Right hindlimb (tissue), 1 donor: ENCODE measurements around the gene TXNDC11.

Experiments used
- DNase-seq: peaks from one replicate; pipeline ENCODE4 v3.0.0-alpha.2; 2018

Gene TXNDC11

DNA sequence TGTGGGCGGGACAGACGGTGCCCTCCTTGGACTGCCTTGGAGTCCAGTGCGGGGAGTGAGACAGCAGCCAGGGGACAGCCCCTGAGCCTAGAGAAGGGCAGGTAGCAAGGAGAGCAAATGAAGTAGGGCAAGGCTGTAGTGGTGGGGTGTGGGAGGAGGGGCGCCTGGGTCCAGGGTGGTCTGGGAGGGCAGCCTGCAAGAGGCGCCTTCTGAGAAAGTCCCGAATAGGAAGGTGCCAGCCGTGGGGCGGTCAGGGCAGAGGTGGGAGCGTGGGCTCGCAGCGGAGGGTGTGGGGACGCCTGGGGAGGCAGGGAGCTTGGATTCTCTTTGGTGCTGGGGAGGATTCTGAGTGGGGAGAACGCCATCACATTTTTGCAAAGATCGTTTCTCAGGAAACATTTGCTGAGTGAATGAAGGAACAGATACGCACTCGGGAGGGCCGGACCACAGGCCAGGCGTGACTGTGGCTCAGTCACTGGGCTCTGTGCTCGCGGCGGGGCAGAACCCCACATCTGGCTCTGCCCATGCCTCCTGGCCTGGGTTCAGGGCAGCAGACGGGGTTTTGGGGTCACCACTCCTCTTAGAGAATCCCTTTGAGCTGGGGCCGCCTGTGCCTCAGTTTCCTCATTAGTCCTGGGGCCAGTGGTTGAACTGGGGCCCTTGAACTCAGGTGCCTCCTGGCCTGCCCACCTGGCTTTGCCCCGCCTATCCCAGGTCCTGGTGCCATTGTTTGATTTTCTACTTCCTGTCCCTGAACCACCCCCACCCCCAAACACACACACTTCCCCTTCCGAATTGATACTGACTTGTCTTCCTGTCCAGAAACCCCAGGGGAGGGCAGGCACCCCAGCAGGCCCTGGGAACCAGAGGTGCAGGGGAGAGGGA is 70.2 kb downstream of the TXNDC11 start:
- DNase-seq: no peak

DNA sequence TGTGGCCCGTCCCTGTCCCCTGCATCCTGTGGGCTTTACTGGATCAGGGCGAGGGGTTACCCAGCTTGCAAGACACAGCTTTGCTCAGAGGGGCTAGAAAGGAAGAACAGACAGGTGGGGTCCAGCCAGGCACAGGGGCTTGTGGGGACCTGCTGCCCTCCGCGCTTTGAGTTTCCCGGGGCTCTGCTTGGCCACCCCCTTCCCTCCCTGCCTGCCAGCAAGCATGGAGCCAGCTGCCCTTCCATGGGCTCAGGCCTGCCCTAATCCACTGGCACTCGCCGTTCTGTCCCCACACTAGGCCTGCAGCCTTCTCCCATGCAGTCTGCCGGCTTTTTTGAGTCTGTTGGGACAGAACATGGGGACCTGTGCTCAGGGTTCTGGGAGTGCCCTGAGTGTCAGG is 71.0 kb downstream of the TXNDC11 start:
- no peak for DNase-seq

DNA sequence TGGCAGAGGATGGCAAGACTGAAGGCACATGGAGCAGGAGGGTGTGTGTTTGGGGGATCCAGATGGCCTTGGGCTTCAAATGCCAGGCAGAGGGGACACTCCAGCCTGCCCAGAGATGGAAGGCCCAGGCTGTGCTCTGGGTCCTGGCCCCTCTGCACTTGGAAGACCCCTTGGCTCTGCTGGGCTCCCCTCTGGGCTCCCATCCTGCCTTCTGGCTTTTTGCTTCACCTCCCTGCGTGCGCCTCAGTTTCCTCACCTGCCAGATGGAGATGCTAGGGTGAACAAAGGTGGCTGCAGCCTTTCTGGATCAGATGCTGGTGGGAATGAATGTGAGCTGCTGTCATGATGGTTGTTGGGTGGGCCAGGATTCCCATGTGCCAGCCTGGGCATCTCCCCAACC is 71.4 kb downstream of the TXNDC11 start:
- DNase-seq: no peak

DNA sequence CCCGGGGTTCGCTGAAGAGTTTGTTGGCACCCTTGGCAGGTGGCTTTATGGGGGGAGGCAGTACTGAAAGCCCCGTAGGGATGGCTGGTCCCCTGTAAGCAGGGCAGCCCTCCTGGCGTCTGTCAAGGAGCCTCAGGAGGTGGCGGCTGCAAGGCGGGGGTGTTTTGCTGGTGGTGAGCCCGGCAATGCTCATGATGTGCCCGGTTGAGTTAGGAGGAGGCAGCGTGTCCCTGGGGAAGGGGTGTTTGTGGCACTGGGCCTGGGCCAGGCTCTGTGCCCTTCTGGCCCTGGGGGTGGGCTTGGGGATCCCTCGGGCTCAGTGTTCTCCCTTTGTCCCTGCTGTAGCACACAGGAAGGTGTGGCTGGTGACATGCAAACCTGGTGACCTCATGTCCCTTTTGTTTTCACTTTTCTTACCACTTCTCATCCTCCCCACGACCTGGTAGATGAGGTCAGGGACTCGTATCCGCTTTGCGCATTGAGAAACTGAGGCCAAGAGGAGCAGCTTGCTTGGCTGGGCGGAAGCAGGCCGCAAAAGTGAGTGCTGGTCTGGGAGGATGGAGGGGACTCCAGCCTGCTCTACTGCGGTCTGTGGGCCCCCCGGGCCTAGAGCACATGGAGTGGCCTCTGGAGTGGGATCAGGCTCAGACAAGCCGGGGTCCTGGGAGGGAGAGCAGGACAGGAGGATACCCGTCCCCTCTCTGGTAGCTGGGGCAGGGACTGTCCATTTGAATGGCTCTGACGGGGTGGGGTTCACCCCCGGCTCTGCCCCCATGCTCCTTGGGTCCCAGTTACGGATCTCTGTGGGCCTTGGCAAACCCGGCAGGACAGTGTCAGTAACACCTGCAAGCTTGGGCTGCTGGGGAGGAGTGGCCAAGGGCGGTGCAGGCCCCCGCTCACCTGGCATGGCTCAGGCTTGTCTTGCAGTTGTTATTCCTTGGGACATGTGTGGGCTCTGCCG is 72.2 kb downstream of the TXNDC11 start:
- DNase-seq: no peak

DNA sequence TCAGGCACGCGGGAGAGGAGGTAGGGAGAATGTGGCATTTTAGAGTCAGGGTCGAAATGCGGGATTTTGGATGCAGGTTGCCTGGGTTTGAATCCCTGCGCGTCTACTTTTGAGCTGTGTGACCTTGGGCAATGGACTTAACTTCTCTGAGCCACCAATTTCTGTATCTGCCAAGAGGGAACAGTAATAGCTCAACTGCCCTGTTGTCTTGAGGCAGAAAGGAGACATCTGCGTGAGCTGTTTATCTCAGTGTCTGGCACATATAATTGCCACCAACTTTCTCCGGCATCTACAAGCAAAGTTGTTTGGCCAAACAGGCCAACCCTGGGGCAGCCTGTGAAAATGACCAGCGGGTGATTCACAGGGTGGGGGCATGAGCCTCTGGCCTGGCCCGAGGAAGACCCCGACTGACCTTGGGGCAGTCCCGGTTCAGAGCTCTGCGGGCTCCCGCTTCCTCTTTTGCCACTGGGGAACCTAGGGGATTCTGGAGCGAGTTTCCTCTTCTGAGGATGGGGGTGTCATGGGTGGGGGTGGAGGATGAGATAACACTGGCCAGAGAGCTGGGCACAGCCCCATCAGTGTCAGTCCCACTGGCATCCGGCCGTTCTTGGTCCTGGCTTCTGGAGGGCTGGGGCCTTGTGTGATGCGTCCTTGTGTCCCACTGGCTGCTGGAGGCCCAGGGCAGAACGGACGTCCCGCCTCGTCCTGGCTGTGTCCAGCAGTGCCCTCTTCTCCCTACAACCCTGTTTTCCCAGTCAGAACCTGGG is 73.1 kb downstream of the TXNDC11 start:
- no peak for DNase-seq

DNA sequence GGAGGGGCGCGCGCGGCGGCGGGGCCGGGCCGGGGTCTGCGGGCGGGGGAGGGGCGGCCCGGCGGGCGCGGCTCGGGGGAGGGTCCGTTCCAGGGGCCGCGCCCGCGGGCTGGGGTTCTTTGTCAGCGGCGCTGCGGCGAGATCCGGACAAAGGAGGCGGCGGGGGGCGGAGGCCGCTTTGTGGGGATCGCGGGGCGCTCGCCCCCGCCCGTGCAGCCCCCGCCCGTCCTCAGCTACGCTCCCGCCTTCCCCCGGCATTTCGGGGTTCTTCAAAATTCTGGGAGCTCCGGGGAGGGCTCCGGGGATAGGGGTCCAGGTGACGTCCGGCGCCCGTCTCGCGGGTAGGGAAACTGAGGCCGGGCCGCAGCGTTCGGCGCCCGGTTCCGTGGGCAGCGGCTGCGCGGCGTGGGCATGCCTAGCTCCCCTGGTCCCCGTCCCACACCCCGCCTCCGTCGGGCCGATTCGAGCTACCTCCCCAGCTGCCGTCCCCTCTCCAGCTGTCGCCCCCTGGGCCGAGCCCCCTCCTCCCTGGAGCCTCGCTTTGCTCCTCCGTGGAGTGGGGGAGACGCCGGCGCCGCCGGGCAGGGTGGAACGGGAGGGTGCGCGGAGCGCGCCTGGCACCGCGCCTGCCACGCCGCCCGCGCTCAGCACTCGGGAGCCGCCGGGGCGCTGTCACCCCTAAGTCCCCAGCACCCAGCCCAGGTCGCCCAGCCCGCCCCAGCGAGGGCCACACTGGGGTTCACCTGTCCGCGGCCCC is 73.9 kb downstream of the TXNDC11 start:
- no peak for DNase-seq

DNA sequence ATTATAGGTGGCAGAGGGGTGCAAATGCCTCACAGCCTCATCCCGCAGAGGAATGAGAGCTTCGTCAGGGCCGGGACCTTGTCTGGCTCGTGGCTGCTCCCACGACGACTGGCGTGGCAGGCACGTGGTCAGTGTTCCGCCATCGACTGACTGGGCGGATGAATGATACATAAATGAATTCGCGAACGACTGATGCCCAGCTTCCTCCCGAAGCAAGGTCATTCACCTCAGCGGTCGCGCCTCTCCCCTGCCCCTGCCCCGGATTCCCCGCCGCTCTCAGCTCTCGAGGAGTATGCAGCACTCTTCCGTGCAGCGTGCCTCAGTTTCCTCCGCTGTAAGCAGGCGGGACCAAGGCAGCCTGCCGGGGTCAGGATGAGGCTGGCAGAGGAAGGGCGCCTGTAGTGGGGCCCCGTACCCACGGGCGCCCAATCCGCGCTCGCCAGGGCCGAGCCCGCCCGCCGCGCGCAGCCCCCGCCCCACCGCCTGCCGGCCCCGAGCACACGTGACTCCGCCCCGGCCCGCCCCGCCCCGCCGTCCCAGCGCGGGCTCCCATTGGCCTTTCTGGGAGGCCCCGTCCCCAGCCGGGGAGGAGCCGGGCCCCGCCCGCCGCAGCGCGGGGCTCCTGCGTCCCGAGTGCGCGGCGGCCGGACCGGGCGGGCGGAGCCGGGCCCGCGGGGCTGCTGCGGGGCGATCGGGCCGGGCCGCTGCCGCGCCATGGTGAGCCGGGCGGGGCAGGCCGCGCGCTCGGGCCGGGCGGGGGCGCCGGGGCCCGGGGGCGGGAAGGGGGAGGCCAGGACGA is 74.6 kb downstream of the TXNDC11 start, which contains the start of gene SNN:
SNN (plus strand) TSS at position 632 of the 799 bp plus-strand sequence. CDS start 7,605 bp downstream, outside the sequence.
- DNase-seq: peak; percentile 92

DNA sequence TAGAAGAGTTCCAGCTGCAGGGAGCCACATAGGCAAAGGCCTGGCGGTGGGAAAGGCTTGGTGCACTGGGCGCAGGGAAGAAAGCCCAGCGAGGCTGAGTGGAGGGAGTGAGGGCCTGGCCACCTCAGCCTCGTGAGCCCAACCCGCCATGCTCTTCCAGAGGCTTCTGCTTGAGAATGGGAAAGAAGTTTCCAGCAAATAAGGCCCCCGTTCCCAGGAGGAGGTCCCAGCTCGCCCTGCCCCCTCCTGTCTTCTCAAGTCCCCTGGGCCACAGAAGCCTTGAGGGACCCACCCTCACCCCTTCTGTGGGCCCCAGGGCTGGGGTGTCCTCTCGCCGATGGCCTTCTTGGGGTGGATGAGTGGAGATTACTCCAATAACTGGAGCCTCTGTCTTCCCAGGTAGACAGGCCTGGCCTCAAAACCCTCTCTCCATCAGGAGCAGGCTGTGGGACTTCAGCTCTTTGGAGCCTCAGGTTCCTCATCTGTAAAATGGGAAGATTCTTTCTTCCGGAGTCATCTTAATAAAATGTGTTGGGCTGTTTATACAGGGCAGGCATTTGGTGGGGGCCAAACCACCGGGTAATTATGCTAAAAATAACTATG is 75.3 kb downstream of the TXNDC11 start:
- no peak for DNase-seq

DNA sequence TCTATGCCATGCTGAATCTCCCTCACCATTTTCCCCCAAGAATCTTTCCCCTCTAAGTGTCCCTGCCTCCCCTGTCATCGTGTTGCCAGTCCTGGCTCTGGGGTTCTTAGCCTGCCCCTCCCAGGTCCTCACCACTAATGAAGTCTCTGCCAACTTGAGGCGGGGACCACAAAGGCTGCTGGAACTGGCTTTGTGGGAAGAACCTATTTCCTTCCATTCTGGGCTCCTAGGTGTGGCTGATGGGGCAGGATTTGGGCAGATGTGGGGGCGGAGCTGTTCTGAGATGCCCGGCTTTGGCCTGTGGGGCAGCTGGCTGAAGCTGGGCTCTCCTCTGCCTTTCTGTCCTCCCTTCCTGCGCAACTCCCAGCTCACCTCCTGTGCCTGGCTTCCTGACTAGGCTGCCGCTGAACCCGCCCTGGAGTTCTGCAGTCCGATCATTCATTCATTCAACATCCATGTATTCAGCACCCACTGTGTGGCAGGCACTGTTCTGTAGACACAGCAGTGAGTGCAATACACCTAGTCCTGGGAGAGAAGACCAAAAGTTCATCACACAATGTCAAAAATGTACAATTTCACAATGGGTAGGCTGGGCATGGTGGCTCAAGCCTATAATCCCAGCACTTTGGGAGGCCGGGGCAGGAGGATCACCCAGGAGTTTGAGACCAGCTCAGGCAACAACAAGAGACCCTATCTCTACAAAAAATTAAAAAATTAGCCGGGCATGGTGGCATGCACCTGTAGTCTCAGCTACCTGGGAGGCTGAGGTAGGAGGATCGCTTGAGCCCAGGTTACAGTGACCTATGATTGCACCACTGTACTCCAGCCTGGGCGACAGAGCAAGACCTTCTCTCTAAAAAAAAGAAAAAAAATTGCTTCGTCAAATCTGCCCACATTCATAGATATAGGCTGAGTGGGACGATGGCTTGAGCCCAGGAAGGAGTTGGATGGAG is 76.3 kb downstream of the TXNDC11 start:
- no peak for DNase-seq

DNA sequence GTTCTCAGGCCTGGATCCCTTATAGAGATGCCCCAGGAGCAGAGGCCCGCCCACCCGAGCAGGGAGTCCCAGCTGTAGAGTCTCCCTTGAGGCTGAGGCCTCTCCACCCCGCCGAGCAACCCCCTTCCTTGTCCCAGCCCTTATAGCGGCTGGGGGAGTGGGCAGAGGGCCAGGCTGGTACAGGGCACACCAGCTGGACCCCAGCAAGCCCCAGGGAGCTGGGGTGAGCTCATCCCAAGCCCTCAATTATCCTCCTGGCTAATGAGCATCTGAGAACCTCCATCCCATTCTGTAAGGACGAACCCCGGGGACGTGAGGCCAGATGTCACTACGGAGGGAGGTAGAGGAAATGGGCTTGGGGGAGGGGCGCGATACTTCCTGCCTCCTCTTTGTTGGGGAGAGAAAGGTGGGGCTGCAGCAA is 77.6 kb downstream of the TXNDC11 start:
- DNase-seq: no peak

DNA sequence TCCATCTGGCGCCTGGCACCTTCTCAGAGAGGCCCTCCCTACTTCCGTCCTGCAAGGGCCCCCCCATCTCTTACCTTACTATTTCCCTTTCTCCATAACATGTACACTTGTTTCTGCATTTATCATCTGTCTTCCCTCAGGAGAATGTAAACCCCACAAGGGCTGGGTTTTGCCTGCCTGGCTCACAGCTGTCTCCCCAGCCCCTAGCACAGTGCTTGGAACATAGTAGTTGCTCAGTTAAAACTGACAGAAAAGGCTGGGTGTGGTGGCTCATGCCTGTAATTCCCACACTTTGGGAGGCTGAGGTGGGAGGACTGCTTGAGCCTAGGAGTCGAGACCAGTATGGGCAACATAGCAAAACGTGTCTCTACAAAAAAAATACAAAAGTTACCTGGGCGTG is 80.1 kb downstream of the TXNDC11 start:
- DNase-seq: no peak

DNA sequence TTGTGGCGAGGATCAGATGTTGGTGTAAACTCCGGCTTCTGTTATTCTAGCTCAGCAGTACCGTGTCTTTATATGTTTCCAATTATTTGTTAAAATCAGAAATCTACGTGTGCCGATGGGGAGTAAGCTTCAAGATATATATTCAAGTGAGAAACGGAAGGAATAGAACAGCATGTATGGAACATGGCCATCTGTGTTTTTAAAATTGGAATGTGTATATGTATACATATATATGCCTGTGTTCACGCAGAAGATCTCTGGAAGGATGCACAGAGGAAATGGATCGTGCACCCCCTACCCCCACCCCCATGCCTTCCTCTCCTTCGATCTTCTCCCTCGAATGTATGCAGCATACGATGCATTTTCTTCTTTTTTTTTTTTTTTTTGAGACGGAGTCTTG is 82.1 kb downstream of the TXNDC11 start:
- no peak for DNase-seq

DNA sequence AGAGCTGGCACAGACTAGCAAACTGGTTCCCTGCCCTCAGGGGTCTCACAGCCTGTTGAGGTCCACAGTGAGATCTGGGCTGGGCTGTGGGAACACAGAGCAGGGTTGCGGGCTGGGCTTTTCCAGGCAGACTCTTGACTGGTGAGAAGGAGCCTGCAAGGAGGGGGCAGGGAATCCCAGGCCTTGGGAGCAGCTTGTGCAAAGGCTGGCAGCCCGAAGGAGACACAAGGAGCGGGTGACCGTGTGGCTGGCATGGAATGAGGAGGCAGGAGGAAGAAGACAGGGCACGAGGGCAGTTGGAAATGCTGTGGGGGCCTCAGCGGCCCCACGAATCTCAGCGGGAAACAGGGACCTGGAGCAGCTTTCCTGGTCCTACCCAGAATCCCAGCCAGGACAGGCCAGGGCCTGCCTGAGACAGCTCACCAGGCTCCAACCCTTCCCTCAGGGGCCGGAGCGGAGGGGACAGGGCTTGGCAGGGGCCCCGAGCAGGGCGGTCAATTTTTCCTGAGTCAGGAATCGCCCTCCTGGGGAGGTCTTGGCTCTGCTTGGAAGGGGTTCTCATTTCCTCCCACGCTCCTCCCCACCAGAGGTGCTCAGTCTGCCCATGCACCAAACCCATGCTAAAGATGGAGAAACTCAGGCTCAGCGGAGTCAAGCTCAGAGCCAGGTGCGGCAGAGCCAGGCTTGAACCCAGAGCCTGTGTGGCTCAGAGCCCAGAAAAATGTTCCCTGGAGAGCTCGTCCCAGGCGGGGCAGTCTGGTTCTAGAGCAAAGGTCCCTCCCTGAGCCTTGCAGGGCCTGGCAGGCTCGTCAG is 83.6 kb downstream of the TXNDC11 start:
- no peak for DNase-seq

DNA sequence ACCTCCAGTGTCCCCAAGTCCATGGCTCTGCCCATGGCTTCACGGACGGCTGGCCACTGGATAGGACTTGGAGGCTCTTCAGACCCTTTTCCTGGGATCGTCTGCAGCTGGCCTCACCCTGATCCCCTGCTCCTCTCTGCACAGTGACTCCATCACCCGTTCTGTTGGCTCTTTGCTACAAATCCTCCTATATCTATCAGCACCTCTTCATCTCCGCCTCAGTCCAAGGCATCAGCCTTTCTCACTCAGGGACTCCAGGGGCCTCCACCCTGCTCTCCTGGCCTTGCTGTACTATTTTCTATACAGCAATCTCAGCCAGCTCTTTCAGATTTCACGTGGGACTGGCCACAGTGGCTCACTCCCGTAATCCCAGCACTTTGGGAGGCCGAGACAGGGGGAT is 85.1 kb downstream of the TXNDC11 start:
- no peak for DNase-seq

DNA sequence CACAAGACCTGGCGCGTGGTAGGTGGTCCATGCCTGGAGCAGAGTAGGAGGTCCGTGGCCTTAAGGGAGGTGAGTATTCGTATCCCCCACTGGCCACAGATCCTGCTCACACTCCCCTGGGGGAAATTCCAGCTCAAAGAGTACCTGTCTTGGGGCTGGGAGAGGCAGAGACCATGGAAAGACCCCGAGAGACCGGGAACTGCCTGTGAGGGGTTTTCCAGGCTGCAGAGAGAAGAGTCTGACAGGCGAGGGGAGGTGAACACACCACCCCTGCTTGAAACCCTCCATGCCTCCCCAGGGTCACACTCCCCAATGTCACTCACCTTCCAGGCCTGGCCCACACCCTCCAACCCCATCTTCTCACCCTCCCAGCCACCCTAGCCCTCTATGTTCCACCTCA is 87.0 kb downstream of the TXNDC11 start:
- DNase-seq: no peak

DNA sequence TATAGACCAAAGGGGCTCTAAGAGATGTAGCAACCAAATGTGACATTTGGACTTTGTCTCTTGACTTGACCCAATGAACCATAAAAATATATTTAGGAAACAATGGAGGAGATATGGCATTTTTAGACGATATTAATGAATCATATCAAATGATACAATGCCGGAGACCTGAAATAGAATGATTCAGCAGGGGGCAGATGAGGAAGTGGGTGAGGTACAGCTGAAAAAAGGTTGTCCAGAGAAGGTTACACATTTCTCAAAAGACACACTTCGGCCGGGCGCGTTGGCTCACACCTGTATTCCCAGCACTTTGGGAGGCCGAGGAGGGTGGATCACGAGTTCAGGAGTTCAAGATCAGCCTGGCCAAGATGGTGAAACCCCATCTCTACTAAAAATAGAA is 90.9 kb downstream of the TXNDC11 start:
- no peak for DNase-seq

DNA sequence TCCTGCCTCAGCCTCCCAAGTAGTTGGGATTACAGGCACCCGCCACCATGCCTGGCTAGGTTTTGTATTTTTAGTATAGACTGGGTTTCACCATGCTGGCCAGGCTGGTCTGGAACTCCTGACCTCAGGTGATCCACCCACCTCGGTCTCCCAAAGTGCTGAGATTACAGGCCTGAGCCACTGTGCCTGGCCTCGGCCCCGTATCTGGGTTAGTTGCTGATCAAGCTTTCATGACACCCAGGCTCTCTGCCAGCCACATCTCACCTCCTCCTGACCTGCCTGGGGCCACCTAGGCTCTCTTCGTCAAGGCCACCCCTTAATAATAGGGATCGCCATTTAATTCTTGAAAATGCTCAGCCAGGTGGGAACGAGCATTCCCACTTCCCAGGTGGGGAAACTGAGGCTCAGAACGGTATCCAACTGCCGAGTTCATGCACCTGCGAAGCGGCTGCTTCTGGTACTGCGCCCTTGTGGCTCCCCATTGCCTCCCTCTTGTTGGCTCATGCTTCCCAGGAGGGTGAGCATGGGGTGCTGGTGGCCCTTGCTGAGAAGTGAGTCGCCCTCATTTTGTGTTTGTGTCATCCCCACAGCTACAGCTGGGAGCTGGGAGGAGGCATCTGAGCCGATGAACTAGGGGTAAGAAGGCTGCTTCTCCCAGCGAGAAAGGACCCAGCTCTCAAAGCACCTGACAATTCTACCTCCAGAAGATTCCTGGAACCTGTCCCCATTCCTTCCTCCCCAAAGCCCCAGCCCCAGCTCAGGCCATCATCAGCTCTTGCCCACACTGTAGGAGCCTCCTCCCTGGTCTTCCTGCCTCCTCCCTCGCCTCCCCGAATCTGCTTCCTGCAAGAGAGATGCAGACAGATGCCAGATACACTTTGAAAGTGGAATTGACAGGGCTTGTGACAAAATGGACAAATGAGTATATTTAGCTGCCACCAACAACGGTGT is 91.7 kb downstream of the TXNDC11 start:
- DNase-seq: no peak
